ENCODE measurements around the gene DPP3. TPM values are rescaled to one million over a fixed set of nuclear protein-coding genes. Genes with fewer than 3 reads are reported as not detected.

Gene DPP3
- total RNA-seq, 1 experiment from 2014 or later = 135 TPM

DNA sequence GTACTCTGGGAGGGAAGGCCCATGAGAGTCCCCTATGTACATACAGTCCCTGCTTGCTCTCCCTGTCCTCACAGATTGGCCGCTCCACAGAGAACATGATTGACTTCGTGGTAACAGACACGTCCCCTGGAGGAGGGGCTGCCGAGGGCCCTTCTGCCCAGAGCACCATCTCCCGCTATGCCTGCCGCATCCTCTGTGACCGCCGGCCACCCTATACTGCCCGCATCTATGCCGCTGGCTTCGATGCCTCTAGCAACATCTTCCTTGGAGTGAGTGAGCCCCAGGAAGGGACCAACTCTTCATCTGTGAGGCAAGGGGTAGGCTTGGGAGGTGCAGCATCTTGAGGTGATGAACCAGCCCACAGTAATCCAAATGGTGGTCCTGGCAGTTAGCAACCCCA, 7.1 kb upstream of the DPP3 start:
- no peak overlapping the region for H2AFZ ChIP-seq (ENCODE audit: low read length)
- ATAC-seq (no peak), DNase-seq (no peak)
- TF ChIP-seq EZH2phosphoT487 (IDR thresholded peaks at IDR 0.05; ENCODE audit: borderline replicate concordance, low read length) = no peak
- no TSS peak for BruUV-seq (replicated peaks)
- H3K4me2 ChIP-seq (ENCODE audit: low read length) = no peak overlapping the region
- H4K20me1 ChIP-seq (ENCODE audit: low read length) = no peaks in the 10 kb centered on the region
- no peak overlapping the region for H3K27ac ChIP-seq (ENCODE audit: low read length)
- H3K36me3 ChIP-seq (ENCODE audit: low read depth, low read length) = peaks cover 3% of the 10 kb centered on the region; the same call in 1 of the 2 replicates
- no peaks in the 10 kb centered on the region for H3F3A ChIP-seq (ENCODE audit: low read length, unreplicated experiment)
- POLR2A ChIA-PET (ENCODE audit: unreplicated experiment) = no interaction called here
- no peak overlapping the region for H3K4me3 ChIP-seq (ENCODE audit: low read length)
- H3K27me3 ChIP-seq (ENCODE audit: low read length) = no peaks in the 10 kb centered on the region
- H3K9me2 ChIP-seq (replicated peaks; ENCODE audit: low read length) = no peaks in the 10 kb centered on the region
- CTCF ChIA-PET = no interaction called here
- no peak overlapping the region for H3K9ac ChIP-seq (ENCODE audit: low read length)
- H3K9me3 ChIP-seq (ENCODE audit: low read length) = no peaks in the 10 kb centered on the region
- no peaks in the 10 kb centered on the region for H3K4me1 ChIP-seq (ENCODE audit: insufficient read depth, low read length)
- 0 out of 2 replicates have a peak, but pooled peaks cover 4% of the 10 kb centered on the region for H3K79me2 ChIP-seq (ENCODE audit: low read length)
- intact Hi-C loops (cut with micrococcal nuclease) = no loop called here

- H3K4me1 ChIP-seq (ENCODE audit: insufficient read depth, low read length) = 0 out of 2 replicates have a peak, but pooled peaks cover under 1% of the 10 kb centered on the region
- ATAC-seq (no peak), DNase-seq (no peak)
- intact Hi-C loops (cut with micrococcal nuclease) = no loop called here
- H3F3A ChIP-seq (ENCODE audit: low read length, unreplicated experiment) = no peaks in the 10 kb centered on the region
- TF ChIP-seq EZH2 (IDR thresholded peaks at IDR 0.05; ENCODE audit: low read length, unreplicated experiment) = no peak
- TF ChIP-seq CTCF (conservative IDR thresholded peaks at IDR 0.05; ENCODE audit: low read depth, low read length) = no peak
- no peak for TF ChIP-seq EZH2phosphoT487 (IDR thresholded peaks at IDR 0.05; ENCODE audit: borderline replicate concordance, low read length)
- H4K20me1 ChIP-seq (ENCODE audit: low read length) = no peaks in the 10 kb centered on the region
- ChIA-PET POLR2A (ENCODE audit: unreplicated experiment) (no interaction called here), CTCF (no interaction called here)
- H3K36me3 ChIP-seq (ENCODE audit: low read depth, low read length) = peaks cover 3% of the 10 kb centered on the region; the same call in 1 of the 2 replicates
- H2AFZ ChIP-seq (ENCODE audit: low read length) = no peak overlapping the region
- H3K4me3 ChIP-seq (ENCODE audit: low read length) = no peak overlapping the region
- H3K9me2 ChIP-seq (replicated peaks; ENCODE audit: low read length) = no peaks in the 10 kb centered on the region
- H3K79me2 ChIP-seq (ENCODE audit: low read length) = 0 out of 2 replicates have a peak, but pooled peaks cover 7% of the 10 kb centered on the region
- no peak overlapping the region for H3K4me2 ChIP-seq (ENCODE audit: low read length)
- H3K9me3 ChIP-seq (ENCODE audit: low read length) = no peaks in the 10 kb centered on the region
- no TSS peak for BruUV-seq (replicated peaks)
- no peaks in the 10 kb centered on the region for H3K27me3 ChIP-seq (ENCODE audit: low read length)
- no peak overlapping the region for H3K27ac ChIP-seq (ENCODE audit: low read length)
- no peak overlapping the region for H3K9ac ChIP-seq (ENCODE audit: low read length)
These were observed 6.4 kb upstream of the DPP3 start for GRCh38 chr11:66473608-66474515.

DNA sequence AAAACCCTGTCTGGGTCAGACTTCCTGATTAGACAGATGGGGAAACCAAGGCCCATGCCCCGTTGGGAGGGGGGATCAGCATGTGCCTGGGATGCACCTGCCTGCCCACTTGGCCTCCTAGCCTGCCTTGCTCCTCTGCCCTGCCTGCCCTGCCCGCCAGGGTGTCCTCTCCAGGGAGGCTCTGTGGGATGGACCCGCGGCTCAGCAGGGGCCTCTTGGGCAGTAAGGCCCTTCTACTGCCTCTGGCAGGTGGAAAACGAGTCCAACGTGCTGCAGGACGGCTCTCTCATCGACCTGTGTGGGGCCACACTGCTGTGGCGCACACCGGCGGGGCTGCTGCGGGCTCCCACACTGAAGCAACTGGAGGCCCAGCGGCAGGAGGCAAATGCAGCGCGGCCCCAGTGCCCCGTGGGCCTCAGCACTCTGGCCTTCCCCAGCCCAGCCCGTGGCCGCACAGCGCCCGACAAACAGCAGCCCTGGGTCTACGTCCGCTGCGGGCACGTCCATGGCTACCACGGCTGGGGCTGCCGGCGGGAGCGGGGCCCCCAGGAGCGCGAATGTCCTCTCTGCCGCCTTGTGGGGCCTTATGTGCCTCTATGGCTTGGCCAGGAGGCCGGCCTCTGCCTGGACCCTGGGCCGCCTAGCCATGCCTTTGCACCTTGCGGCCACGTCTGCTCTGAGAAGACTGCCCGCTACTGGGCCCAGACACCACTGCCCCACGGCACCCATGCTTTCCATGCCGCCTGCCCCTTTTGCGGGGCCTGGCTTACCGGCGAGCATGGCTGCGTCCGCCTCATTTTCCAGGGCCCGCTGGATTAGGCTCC, 4.7 kb upstream of the DPP3 start:
- no peak for DNase-seq
- ATAC-seq = no peak
- no peak overlapping the region for H3K27ac ChIP-seq (ENCODE audit: low read length)
- H3K9ac ChIP-seq (ENCODE audit: low read length) = no peak overlapping the region
- peaks cover 14% of the 10 kb centered on the region for H3K79me2 ChIP-seq (ENCODE audit: low read length)
- BruUV-seq (replicated peaks) = no TSS peak
- no peaks in the 10 kb centered on the region for H3K27me3 ChIP-seq (ENCODE audit: low read length)
- ChIA-PET CTCF (no interaction called here), POLR2A (ENCODE audit: unreplicated experiment) (no interaction called here)
- H3K9me2 ChIP-seq (replicated peaks; ENCODE audit: low read length) = no peaks in the 10 kb centered on the region
- no peak overlapping the region for H2AFZ ChIP-seq (ENCODE audit: low read length)
- H3K36me3 ChIP-seq (ENCODE audit: low read depth, low read length) = peaks cover 3% of the 10 kb centered on the region; the same call in 1 of the 2 replicates
- no peak overlapping the region for H3K4me3 ChIP-seq (ENCODE audit: low read length)
- H4K20me1 ChIP-seq (ENCODE audit: low read length) = no peaks in the 10 kb centered on the region
- intact Hi-C loops (cut with micrococcal nuclease) = no loop called here
- peaks cover 7% of the 10 kb centered on the region for H3K4me1 ChIP-seq (ENCODE audit: insufficient read depth, low read length)
- H3K9me3 ChIP-seq (ENCODE audit: low read length) = no peaks in the 10 kb centered on the region
- no peak overlapping the region for H3K4me2 ChIP-seq (ENCODE audit: low read length)
- H3F3A ChIP-seq (ENCODE audit: low read length, unreplicated experiment) = no peaks in the 10 kb centered on the region
- TF ChIP-seq CTCF (conservative IDR thresholded peaks at IDR 0.05; ENCODE audit: low read depth, low read length) (no peak), EZH2 (IDR thresholded peaks at IDR 0.05; ENCODE audit: low read length, unreplicated experiment) (no peak), EZH2phosphoT487 (IDR thresholded peaks at IDR 0.05; ENCODE audit: borderline replicate concordance, low read length) (no peak)

Data from PC-3 (cell line).